H1 (cell line): ENCODE data around the gene OR11A1. TPM values are rescaled to one million over a fixed set of nuclear protein-coding genes. Genes with fewer than 3 reads are reported as not detected.

Experiments used
- CEBPB ChIP-seq: IDR thresholded peaks from 2 replicates; pipeline ENCODE4 v1.6.1; 2012; ENCODE audit warnings: low read depth, low read length
- EGR1 ChIP-seq: IDR thresholded peaks from 2 replicates; pipeline ENCODE4 v1.6.1; 2011; ENCODE audit warnings: low read depth, low read length, borderline replicate concordance
- KDM5A ChIP-seq: fragments of 200-600 bp; IDR thresholded peaks from 2 replicates; pipeline ENCODE4 v1.7.1; 2012; ENCODE audit warnings: mild to moderate bottlenecking, low read length, inconsistent platforms, mixed read lengths
- POU5F1 ChIP-seq: IDR thresholded peaks from 2 replicates; pipeline ENCODE4 v1.6.1; 2011; ENCODE audit warnings: low read depth, mild to moderate bottlenecking, low read length, moderate library complexity
- RFX5 ChIP-seq: IDR thresholded peaks from 2 replicates; pipeline ENCODE4 v1.6.1; 2011; ENCODE audit warnings: low read depth, low read length, improper control_type of control experiment, borderline replicate concordance
- YY1 ChIP-seq: IDR thresholded peaks from 2 replicates; pipeline ENCODE4 v1.6.1; 2011; ENCODE audit warnings: low read depth, mild to moderate bottlenecking, low read length
- polyA plus RNA-seq, 7 experiments: library from polyadenylated mRNA; depleted of rRNA in 3 of 7; stranded (reverse) in 5 of 7; unstranded in 2 of 7; fragments of >200 nt in 5 of 7; fragments of 200-250 nt in 2 of 7; gene quantifications; 1 replicate in 5 of 7; 2 replicates in 1 of 7; 4 replicates in 1 of 7; pipeline versions ENCODE4 v1.2.1 to v1.2.3, GENCODE V29; 2011 to 2013; ENCODE audit warnings: missing spikeins in 2 of 7, mixed read lengths in 2 of 7
- total RNA-seq: library from RNA; stranded (reverse); fragmentation: NEBNext Ultra II Directional; extraction: Animal tissue kit (Norgen Biotek cat#: 25700); gene quantifications from 2 replicates; pipeline ENCODE4 v1.2.1, GENCODE V29; 2021

Gene OR11A1
- total and polyA plus RNA-seq, 2 of the 8 experiments (the other 6 are each of a cell fraction or from before 2014, with no cell fraction given) = not detected

- TF ChIP-seq CEBPB (no peak), YY1 (no peak), EGR1 (no peak), RFX5 (no peak), POU5F1 (no peak), KDM5A (no peak)
These were observed 42.8 kb upstream of the OR11A1 start (continued) for GRCh38 chr6:29499704-29500103.
